GM18868 (cell line): ENCODE measurements around the gene PAXX.

Experiments used
- ATAC-seq: cut with Tn5 transposase; IDR thresholded peaks from one replicate; pipeline ENCODE4 v1.9.1; 2021; ENCODE audit warnings: mild to moderate bottlenecking, moderate library complexity; ENCODE audit not compliant: unreplicated experiment

Gene PAXX

GRCh38 chr9:136980669-136981478 is 11.3 kb upstream of the PAXX start:
- ATAC-seq: no peak

- no peak for ATAC-seq
Observed at GRCh38 chr9:136981588-136982231, 10.5 kb upstream of the PAXX start.

GRCh38 chr9:136982232-136983051 is 9.8 kb upstream of the PAXX start, which contains the start of gene LCNL1:
Gene LCNL1 (plus strand): TSS chr9:136982993. CDS start chr9:136983587, 594 bp downstream.
- ATAC-seq: no peak

DNA sequence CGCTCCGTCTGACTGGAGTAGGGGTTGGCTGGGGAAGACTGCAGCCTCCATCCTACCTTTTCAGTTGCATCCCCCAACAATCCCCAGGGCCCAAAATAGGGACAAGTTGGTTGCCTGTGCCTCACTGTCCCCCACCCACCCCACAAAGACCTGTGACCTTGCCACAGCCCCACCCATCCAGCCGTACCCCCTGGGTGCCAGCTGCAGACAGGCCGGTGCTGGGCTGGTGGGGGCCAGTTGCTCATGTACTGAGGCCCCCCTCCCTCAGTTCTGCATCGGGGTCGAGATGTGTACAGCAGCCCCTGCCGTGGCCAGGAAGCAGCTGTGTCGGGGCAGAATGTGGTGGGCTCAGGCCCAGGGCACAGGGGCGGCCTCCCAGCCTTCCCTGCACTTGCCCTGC is 9.1 kb upstream of the PAXX start:
- no peak for ATAC-seq

GRCh38 chr9:136983656-136984314 is 8.4 kb upstream of the PAXX start:
- no peak for ATAC-seq

DNA sequence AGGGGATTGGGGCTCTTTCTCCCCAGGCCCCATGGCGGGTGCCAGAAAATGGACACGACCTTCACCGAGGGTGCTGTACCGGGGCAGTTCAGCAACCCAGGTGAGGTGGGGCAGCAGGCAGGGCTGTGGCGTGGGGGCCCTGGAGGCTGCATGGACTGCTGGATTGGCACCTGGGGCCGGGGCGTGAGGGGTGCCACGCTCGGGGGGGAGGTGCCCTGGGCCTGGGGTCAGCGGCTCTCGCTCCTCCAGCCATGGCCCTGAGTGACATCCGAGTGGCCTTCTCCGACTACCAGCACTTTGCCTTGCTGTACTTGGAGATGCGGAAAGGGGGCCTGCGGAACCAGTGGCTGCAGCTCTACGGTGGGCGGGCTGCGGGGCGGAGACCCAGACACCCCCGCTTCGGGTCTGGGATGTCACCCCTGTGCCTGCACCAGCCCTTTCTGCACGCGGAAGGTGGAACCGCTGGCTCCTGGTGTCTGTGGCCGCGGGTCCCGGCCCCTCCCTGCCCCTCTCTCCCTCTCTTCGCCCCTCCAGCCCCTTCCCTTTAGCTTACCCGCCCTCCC is 7.7 kb upstream of the PAXX start:
- no peak for ATAC-seq

DNA sequence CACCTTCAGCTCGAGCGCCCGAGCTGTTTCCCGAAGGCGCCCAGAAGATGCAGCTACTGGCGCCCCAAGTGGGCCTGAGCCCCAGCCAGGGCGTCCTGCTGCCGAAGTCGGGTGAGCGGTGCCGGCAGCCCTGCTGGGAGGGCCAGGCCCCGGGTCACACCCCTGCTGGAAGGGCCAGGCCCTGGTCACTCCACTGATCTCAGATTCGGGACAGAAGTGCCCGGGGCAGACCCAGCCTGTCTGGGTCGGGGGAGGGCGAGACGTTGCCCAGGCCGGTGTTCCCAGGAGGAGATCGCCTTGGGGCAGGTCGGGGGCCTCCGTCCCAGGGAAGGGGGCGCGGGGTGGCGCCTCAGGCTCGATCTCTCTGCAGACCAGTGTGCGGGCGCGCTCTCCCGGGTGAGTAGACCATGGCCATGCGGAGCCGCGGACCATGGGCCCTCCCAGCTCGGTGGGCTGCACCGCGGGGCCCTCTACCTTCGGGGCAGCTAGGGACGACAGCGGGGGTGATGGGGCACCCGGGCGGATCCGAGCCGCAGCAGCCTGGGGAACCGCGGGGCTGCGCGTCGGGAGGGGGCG is 7.1 kb upstream of the PAXX start:
- no peak for ATAC-seq

DNA sequence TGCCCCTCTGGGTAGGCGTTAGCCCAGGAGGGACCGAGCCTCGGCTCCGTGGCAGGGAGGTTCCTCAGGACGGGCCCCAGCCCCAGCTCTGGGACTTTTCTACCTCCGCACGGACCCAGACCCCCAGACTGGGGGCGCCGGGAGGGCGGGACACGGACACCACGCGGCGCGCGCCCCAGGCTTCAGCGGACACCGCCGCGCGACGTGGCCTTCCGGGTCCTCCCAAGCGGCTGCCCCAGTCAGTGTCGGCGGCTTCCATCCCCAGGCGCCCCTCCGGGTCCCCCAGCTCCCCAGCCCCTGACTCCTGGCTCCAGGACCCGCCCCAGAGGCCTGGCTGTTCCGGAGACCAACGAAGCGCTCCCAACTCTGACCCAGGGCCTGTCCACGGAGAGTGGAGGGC is 6.4 kb upstream of the PAXX start:
- ATAC-seq: no peak

DNA sequence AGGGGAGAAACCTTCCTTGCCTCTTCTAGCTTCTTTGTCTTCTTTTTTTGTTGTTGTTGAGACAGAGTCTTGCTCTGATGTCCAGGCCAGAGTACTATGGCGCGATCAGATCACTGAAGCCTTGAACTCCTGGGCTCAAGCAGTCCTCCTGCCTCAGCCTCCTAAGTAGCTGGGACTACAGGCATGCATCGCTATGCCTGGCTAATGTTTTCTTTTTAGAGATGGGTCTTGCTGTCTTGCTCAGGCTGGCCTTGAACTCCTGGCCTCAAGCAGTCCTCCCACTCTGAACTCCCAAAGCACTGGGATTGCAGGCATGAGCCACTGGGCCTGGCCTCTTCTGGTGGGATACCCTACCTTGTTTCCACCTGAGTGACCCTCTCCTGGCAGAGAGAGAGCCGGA is 3.4 kb upstream of the PAXX start:
- no peak for ATAC-seq

DNA sequence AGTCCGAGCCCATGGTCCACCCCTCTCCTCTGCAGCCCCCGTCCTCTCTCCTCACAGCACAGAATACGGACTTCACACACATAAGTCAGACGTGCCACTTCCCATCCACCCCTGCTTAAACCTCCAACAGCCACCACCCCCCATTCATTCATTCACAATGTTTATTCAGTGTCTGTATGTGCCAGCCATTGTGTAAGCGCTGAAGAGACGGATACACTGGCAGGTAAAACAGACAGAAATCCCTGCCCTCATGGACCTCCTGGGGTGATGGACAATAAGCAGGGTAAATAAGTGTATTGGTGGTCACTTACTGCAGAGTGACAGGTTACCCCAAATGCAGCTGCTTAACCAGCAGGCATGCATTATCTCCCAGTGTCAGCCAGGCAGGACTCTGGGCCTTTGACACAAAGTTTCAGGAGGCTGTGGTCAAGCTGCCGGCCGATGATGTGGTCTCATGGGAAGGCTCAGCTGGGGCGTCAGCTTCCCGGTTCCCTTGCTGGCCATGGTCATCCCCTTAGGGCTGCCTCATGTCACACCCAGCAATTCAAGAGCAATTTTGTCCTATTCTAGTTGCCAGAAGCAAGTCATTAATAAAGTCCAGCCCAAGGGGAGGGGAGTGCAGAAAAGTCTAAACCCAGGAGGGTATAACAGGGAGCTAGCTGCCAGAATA is 1.8 kb upstream of the PAXX start:
- no peak for ATAC-seq

DNA sequence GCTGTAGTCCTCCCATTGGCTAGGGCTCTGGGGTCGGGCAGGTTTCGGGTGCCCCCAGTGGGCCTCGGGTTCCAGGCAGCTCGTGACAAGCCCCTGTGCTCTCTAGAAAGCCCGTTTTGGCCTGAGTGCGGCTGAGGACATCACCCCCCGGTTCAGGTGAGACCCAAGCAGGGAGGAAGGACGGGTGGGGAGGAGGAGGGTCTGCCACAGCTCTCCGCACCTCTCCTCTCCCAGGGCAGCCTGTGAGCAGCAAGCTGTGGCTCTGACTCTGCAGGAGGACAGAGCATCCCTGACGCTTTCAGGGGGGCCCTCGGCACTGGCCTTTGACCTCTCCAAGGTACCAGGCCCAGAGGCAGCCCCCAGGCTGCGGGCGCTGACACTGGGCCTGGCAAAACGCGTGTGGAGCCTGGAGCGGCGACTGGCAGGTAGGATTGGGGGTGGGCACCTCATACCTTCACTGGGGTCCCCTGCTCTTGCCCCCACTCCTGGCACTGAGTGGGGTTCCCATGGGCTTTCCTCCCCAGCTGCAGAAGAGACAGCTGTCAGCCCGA is 672 bp downstream of the PAXX start:
- no peak for ATAC-seq

- ATAC-seq: no peak
Observed at GRCh38 chr9:136994180-136994887, 2.1 kb downstream of the PAXX start.

GRCh38 chr9:136994888-136995230 is 2.6 kb downstream of the PAXX start:
- ATAC-seq: no peak

GRCh38 chr9:136995362-136995761 is 3.1 kb downstream of the PAXX start:
- ATAC-seq: no peak

DNA sequence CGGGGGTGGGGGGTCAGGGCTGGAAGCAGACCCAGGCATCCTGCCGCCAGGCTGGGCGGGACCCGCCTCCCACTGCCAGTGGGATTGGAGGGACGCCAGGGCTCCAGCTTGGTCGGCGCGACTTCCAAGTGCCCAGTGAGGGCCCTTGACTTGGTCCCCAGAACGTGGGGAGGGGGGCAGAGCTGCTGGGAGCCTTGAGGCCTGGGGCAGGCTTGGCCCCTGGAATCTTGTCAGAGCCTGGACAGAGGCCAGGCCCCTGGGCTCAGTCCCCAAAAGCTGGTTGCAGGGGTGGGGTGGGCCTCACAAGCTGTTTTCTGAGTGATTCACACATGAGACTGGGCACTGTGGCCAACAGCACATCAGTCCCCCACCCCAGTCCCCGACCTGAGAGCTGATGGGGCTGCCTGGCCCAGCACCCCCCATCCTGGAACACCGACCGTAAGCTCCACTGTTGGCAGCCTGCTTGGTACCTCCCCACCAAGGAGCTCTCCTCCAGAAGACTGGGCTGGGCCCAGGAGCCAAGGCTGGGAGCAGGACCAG is 3.6 kb downstream of the PAXX start:
- no peak for ATAC-seq

GRCh38 chr9:136996361-136997292 is 4.4 kb downstream of the PAXX start, which contains the start of gene CLIC3:
Gene CLIC3 (minus strand): TSS chr9:136996568. CDS start chr9:136996543, 25 bp downstream.
- no peak for ATAC-seq

- no peak for ATAC-seq
Observed at GRCh38 chr9:136997371-136997770, 5.1 kb downstream of the PAXX start.

DNA sequence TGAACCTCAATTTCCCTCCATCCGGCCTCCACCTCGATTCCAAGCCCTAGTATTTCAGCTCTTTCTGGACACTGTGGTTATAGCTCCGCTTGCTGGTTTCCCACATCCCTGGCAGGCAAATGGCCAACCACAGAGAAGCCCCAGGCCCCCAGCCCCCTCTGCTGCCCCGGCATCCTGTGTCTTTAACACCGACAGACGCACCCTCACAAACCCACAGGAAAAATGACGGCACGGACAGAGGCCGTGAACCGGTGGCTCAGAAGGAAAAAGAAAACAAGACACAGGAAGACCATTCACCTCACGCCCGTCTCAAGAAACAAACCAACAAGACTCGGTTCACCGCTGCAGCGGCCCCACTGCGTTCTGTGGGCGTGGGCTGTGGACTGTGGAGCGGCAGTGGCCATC is 5.6 kb downstream of the PAXX start:
- ATAC-seq: no peak
